Endothelial cell of umbilical vein (primary cell): ENCODE data around the gene IGFBP4.

Source experiments
- EZH2 ChIP-seq: IDR thresholded peaks from 2 replicates; pipeline ENCODE4 v1.6.1; 2012; ENCODE audit warnings: borderline replicate concordance, low read depth, mild to moderate bottlenecking, moderate library complexity, low read length, inconsistent platforms; ENCODE audit not compliant: severe bottlenecking
- FOS ChIP-seq: IDR thresholded peaks from 2 replicates; pipeline ENCODE4 v1.6.1; 2011; ENCODE audit warnings: mild to moderate bottlenecking, low read length, moderate library complexity, borderline replicate concordance; ENCODE audit not compliant: insufficient read depth
- GATA2 ChIP-seq: IDR thresholded peaks from 2 replicates; pipeline ENCODE4 v1.7.0; 2011; ENCODE audit warnings: low read depth, mild to moderate bottlenecking, moderate library complexity, mixed read lengths, low read length; ENCODE audit not compliant: insufficient read length, insufficient read depth
- JUN ChIP-seq: IDR thresholded peaks from 2 replicates; pipeline ENCODE4 v1.6.1; 2011; ENCODE audit warnings: borderline replicate concordance, low read depth; ENCODE audit not compliant: insufficient read length, insufficient read depth
- MYC ChIP-seq: IDR thresholded peaks from one replicate; pipeline ENCODE4 v1.6.1; 2011; ENCODE audit warnings: mild to moderate bottlenecking, low read depth, low read length
- POLR2A ChIP-seq: IDR thresholded peaks from 2 replicates; pipeline ENCODE4 v1.6.1; 2012; ENCODE audit warnings: low read depth, mild to moderate bottlenecking, control low read depth, low read length
- POLR2AphosphoS5 ChIP-seq: IDR thresholded peaks from 2 replicates; pipeline ENCODE4 v1.6.1; 2012; ENCODE audit warnings: low read depth, mild to moderate bottlenecking, control low read depth, low read length, moderate library complexity; ENCODE audit not compliant: insufficient read depth
- TF ChIP-seq, protein P1 (sequence below), 2 donors: IDR thresholded peaks; 1 replicate in 1 of 2; 2 replicates in 1 of 2; pipeline ENCODE4 v1.5.1; 2011; ENCODE audit warnings: low read length in 2 of 2, mild to moderate bottlenecking in 2 of 2, moderate library complexity in 2 of 2, control low read depth in 1 of 2, inconsistent platforms in 1 of 2, low read depth in 1 of 2; ENCODE audit not compliant: insufficient read depth in 1 of 2; ENCODE audit errors: extremely low read depth in 1 of 2
- TF ChIP-seq, protein P2 (sequence below): IDR thresholded peaks from 2 replicates; pipeline ENCODE4 v1.6.1; 2011; ENCODE audit not compliant: insufficient read depth, insufficient read length

DNA sequence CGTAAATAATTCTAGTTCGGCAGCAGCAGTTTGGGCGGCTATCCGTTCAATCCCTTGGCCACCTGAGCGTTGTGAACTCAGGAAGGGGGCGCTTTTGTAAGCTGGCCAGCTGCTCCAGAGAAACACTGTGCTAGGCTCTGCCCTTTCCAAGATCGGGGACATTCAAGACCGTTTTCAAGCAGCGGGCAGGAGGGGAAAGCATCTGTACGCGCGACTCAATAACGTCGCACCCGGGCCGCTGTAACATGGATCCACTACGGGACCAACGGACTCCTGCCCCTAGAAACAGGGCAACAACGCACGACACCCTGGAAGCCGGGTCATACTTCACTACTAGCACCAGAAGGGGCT is 26.0 kb upstream of the IGFBP4 start:
- TF ChIP-seq, protein P1, sequence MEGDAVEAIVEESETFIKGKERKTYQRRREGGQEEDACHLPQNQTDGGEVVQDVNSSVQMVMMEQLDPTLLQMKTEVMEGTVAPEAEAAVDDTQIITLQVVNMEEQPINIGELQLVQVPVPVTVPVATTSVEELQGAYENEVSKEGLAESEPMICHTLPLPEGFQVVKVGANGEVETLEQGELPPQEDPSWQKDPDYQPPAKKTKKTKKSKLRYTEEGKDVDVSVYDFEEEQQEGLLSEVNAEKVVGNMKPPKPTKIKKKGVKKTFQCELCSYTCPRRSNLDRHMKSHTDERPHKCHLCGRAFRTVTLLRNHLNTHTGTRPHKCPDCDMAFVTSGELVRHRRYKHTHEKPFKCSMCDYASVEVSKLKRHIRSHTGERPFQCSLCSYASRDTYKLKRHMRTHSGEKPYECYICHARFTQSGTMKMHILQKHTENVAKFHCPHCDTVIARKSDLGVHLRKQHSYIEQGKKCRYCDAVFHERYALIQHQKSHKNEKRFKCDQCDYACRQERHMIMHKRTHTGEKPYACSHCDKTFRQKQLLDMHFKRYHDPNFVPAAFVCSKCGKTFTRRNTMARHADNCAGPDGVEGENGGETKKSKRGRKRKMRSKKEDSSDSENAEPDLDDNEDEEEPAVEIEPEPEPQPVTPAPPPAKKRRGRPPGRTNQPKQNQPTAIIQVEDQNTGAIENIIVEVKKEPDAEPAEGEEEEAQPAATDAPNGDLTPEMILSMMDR (IDR thresholded peaks at IDR 0.05; ENCODE audit: extremely low read depth in 1 of 2, insufficient read depth in 1 of 2, low read depth in 1 of 2, low read length in 2 of 2), result no peak
- no peak for TF ChIP-seq GATA2
- no peak for TF ChIP-seq POLR2A
- TF ChIP-seq MYC, result no peak
- no peak for TF ChIP-seq POLR2AphosphoS5
- TF ChIP-seq JUN, result no peak
- TF ChIP-seq, protein P2, sequence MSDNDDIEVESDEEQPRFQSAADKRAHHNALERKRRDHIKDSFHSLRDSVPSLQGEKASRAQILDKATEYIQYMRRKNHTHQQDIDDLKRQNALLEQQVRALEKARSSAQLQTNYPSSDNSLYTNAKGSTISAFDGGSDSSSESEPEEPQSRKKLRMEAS, result no peak
- no peak for TF ChIP-seq EZH2
- TF ChIP-seq FOS, result no peak
